CD4-positive, alpha-beta T cell (primary cell): ENCODE measurements around the gene ACVR1C. TPM values are rescaled to one million over a fixed set of nuclear protein-coding genes. Genes with fewer than 3 reads are reported as not detected.

Experiments used
- ATAC-seq: fragments of 200-7000 bp; cut with Tn5 transposase; one replicate; pipeline ENCODE4 v1.10.0; 2022; ENCODE audit warnings: mild to moderate bottlenecking; ENCODE audit not compliant: poor library complexity
- CTCF ChIA-PET: fragments of 350-600 bp; sonication (Branson Sonifier 250); formaldehyde crosslinking; loops from one replicate; lab custom pipeline; 2021; ENCODE audit warnings: antibody characterized with exemption, inconsistent platforms; lab: Charles Lee
- POLR2A ChIA-PET: fragments of 350-600 bp; sonication (Branson Sonifier 250); formaldehyde crosslinking; loops from one replicate; lab custom pipeline; 2021; ENCODE audit warnings: antibody characterized with exemption, inconsistent platforms; lab: Charles Lee
- DNase-seq, 14 experiments: peaks; one replicate each; pipeline ENCODE4 v3.0.0-alpha.2; 2013 to 2020; ENCODE audit warnings: mixed read lengths in 2 of 14
- H3K27ac ChIP-seq, 2 donors: one replicate each; pipeline versions ENCODE4 v1.5.1 to v1.7.0; 2013; ENCODE audit warnings: low read length in 2 of 2, low read depth in 1 of 2, mild to moderate bottlenecking in 1 of 2
- H3K27me3 ChIP-seq, 2 experiments: 1 replicate in 1 of 2; 2 replicates in 1 of 2; pipeline versions ENCODE4 v1.6.1 to v1.7.0; 2013; ENCODE audit warnings: low read length in 2 of 2, control low read depth in 1 of 2, mild to moderate bottlenecking in 1 of 2, moderate library complexity in 1 of 2; ENCODE audit not compliant: insufficient read depth in 2 of 2, control insufficient read depth in 1 of 2
- H3K36me3 ChIP-seq: one replicate; pipeline ENCODE4 v1.6.1; 2013; ENCODE audit warnings: low read length, control low read depth; ENCODE audit not compliant: insufficient read depth
- H3K4me1 ChIP-seq: one replicate; pipeline ENCODE4 v1.6.1; 2013; ENCODE audit warnings: low read length, control low read depth; ENCODE audit not compliant: insufficient read depth
- H3K4me3 ChIP-seq: one replicate; pipeline ENCODE4 v1.5.1; 2013; ENCODE audit warnings: mild to moderate bottlenecking, low read length, moderate library complexity
- H3K9me3 ChIP-seq, 2 experiments: 1 replicate in 1 of 2; 2 replicates in 1 of 2; pipeline versions ENCODE4 v1.6.1 to v1.7.0; 2013; ENCODE audit warnings: low read length in 2 of 2, mild to moderate bottlenecking in 2 of 2, control low read depth in 1 of 2, moderate library complexity in 1 of 2; ENCODE audit not compliant: control insufficient read depth in 1 of 2, insufficient read depth in 1 of 2
- H3K27ac Mint-ChIP-seq: one replicate; pipeline ENCODE4 v1.8.0; 2020; ENCODE audit warnings: mixed read lengths
- H3K27me3 Mint-ChIP-seq: one replicate; pipeline ENCODE4 v1.8.0; 2021; ENCODE audit warnings: mixed read lengths
- H3K36me3 Mint-ChIP-seq: one replicate; pipeline ENCODE4 v1.8.0; 2021; ENCODE audit warnings: low read depth, mixed read lengths
- H3K4me1 Mint-ChIP-seq: one replicate; pipeline ENCODE4 v1.8.0; 2021; ENCODE audit warnings: low read depth, mixed read lengths
- H3K4me3 Mint-ChIP-seq: one replicate; pipeline ENCODE4 v1.8.0; 2020; ENCODE audit warnings: mild to moderate bottlenecking, mixed read lengths
- H3K9me3 Mint-ChIP-seq: one replicate; pipeline ENCODE4 v1.8.0; 2020; ENCODE audit warnings: mixed read lengths
- CTCF ChIP-seq: fragments of 200-600 bp; IDR thresholded peaks from one replicate; pipeline ENCODE4 v1.8.0; 2022; ENCODE audit warnings: antibody characterized with exemption, mild to moderate bottlenecking
- intact Hi-C, 2 experiments: fragments of 100-400 bp; cut with DNase I in 1 of 2; cut with micrococcal nuclease in 1 of 2; formaldehyde crosslinking; loops; one replicate each; pipeline versions ENCODE4 v1.15.1 to v1.9.0; 2023 to 2025; cut with DNase I, micrococcal nuclease
- total RNA-seq, 174 experiments: library from RNA in 2 of 174; stranded (reverse) in 2 of 174; gene quantifications; one replicate each; pipeline ENCODE4 v1.2.3 and lab custom pipeline; 2021 to 2026

The ACVR1C gene
- total RNA-seq, 2 experiments from 2014 or later, result 5.2 to 6.2 TPM

- Mint-ChIP-seq H3K4me1 (peaks cover 19% of the 10 kb centered on the region), H3K27me3 (no peaks in the 10 kb centered on the region), H3K27ac (no peak overlapping the region), H3K4me3 (no peak overlapping the region), H3K9me3 (no peaks in the 10 kb centered on the region), H3K36me3 (peaks cover 6% of the 10 kb centered on the region)
- CTCF ChIA-PET, result no interaction called here
- POLR2A ChIA-PET, result interaction anchor here (0.6 to 0.8 kb wide), 2 partner anchors 33 to 35 kb away, joined by 4 read pairs; no protein-coding TSS in a partner anchor
- intact Hi-C loops, result no loop called here
- no peaks in the 10 kb centered on the region for H3K4me1 ChIP-seq
- no peak overlapping the region for H3K4me3 ChIP-seq
- H3K9me3 ChIP-seq, result no peaks in the 10 kb centered on the region
- ATAC-seq, result no peak
- no peak for TF ChIP-seq CTCF
- H3K27me3 ChIP-seq, result no peaks in the 10 kb centered on the region
- no peaks in the 10 kb centered on the region for H3K36me3 ChIP-seq
- no peak overlapping the region for H3K27ac ChIP-seq
- DNase-seq, result no peak
These were observed 69.6 kb downstream of the ACVR1C start for GRCh38 chr2:157559061-157559460.

GRCh38 chr2:157557770-157558169 is 70.9 kb downstream of the ACVR1C start:
- no peak overlapping the region for H3K27ac Mint-ChIP-seq
- ChIA-PET CTCF (no interaction called here), POLR2A (no interaction called here)
- no peaks in the 10 kb centered on the region for H3K9me3 Mint-ChIP-seq
- peaks cover 6% of the 10 kb centered on the region for H3K36me3 Mint-ChIP-seq
- no peaks in the 10 kb centered on the region for H3K36me3 ChIP-seq
- peaks cover 19% of the 10 kb centered on the region for H3K4me1 Mint-ChIP-seq
- H3K4me3 ChIP-seq, result no peak overlapping the region
- no peak for ATAC-seq
- no peak for TF ChIP-seq CTCF
- no peaks in the 10 kb centered on the region for H3K4me1 ChIP-seq
- H3K4me3 Mint-ChIP-seq, result no peak overlapping the region
- DNase-seq, result no peak
- H3K27ac ChIP-seq, result no peak overlapping the region
- intact Hi-C loops, result no loop called here
- H3K9me3 ChIP-seq, result no peaks in the 10 kb centered on the region
- H3K27me3 ChIP-seq, result no peaks in the 10 kb centered on the region
- H3K27me3 Mint-ChIP-seq, result no peaks in the 10 kb centered on the region

GRCh38 chr2:157540102-157540501 is 88.6 kb downstream of the ACVR1C start:
- POLR2A ChIA-PET, result no interaction called here

More at GRCh38 chr2:157540102-157540501, 88.6 kb downstream of the ACVR1C start:
- ATAC-seq (no peak), DNase-seq (no peak)
- Mint-ChIP-seq H3K27me3 (no peaks in the 10 kb centered on the region), H3K9me3 (peaks cover 3% of the 10 kb centered on the region), H3K36me3 (peaks cover 42% of the 10 kb centered on the region), H3K4me3 (no peak overlapping the region), H3K4me1 (no peaks in the 10 kb centered on the region), H3K27ac (no peak overlapping the region)
- Histone ChIP-seq H3K27ac (no peak overlapping the region), H3K4me1 (no peaks in the 10 kb centered on the region), H3K27me3 (no peaks in the 10 kb centered on the region), H3K36me3 (peaks cover 4% of the 10 kb centered on the region), H3K9me3 (no peaks in the 10 kb centered on the region), H3K4me3 (no peak overlapping the region)
- CTCF ChIA-PET, result interaction anchor here (0.9 kb wide), 1 partner anchor 9 kb away, joined by 3 read pairs; no protein-coding TSS in a partner anchor
- intact Hi-C loops, result no loop called here
- no peak for TF ChIP-seq CTCF
